Activated CD4-positive, alpha-beta T cell treated with anti-CD3 and anti-CD28 coated beads for 36 hours (primary cell): ENCODE measurements around the gene ATP5F1E. TPM values are rescaled to one million over a fixed set of nuclear protein-coding genes. Genes with fewer than 3 reads are reported as not detected.
A peak's percentile ranks its signal among the peaks of the same experiment; 100 is the strongest.

Experiments
- ATAC-seq: fragments of 200-7000 bp; cut with Tn5 transposase; one replicate; pipeline ENCODE4 v1.10.0; 2021; ENCODE audit warnings: mild to moderate bottlenecking, moderate library complexity
- CTCF ChIA-PET: fragments of 350-600 bp; sonication (Branson Sonifier 250); formaldehyde crosslinking; loops from one replicate; lab custom pipeline; 2021; ENCODE audit warnings: antibody characterized with exemption; lab: Charles Lee
- POLR2A ChIA-PET: fragments of 350-600 bp; sonication (Branson Sonifier 250); formaldehyde crosslinking; loops from one replicate; lab custom pipeline; 2021; ENCODE audit warnings: antibody characterized with exemption, inconsistent platforms; lab: Charles Lee
- DNase-seq: peaks from one replicate; pipeline ENCODE4 v3.0.0-alpha.2; 2020
- H3K27ac Mint-ChIP-seq: one replicate; pipeline ENCODE4 v1.8.0; 2021; ENCODE audit warnings: mixed read lengths
- H3K27me3 Mint-ChIP-seq: one replicate; pipeline ENCODE4 v1.8.0; 2021; ENCODE audit warnings: mixed read lengths
- H3K36me3 Mint-ChIP-seq: one replicate; pipeline ENCODE4 v1.8.0; 2021; ENCODE audit warnings: low read depth, mixed read lengths
- H3K4me1 Mint-ChIP-seq: one replicate; pipeline ENCODE4 v1.8.0; 2021; ENCODE audit warnings: mixed read lengths
- H3K4me3 Mint-ChIP-seq: one replicate; pipeline ENCODE4 v1.8.0; 2021; ENCODE audit warnings: mild to moderate bottlenecking, moderate library complexity, mixed read lengths
- H3K9me3 Mint-ChIP-seq: one replicate; pipeline ENCODE4 v1.8.0; 2021; ENCODE audit warnings: low read depth, mixed read lengths
- intact Hi-C, 2 experiments: fragments of 100-400 bp; cut with DNase I in 1 of 2; cut with micrococcal nuclease in 1 of 2; formaldehyde crosslinking; loops; one replicate each; pipeline versions ENCODE4 v1.14.2 to v1.15.1; 2022 to 2024; cut with DNase I, micrococcal nuclease
- total RNA-seq, 2 experiments: library from RNA; stranded (reverse); gene quantifications; one replicate each; pipeline ENCODE4 v1.2.3, GENCODE V29; 2021

Gene ATP5F1E
- total RNA-seq, 2 experiments from 2014 or later = 63.5 to 76.1 TPM

- peaks cover 56% of the 10 kb centered on the region for H3K36me3 Mint-ChIP-seq
- H3K9me3 Mint-ChIP-seq = no peaks in the 10 kb centered on the region
- no peak for DNase-seq
- no peaks in the 10 kb centered on the region for H3K27me3 Mint-ChIP-seq
- CTCF ChIA-PET = interaction anchor here (1.2 kb wide), 1 partner anchor 211 kb away, joined by 5 read pairs; no protein-coding TSS in a partner anchor
- intact Hi-C loops = no loop called here
- no peak overlapping the region for H3K4me3 Mint-ChIP-seq
- POLR2A ChIA-PET = no interaction called here
- no peak overlapping the region for H3K27ac Mint-ChIP-seq
- no peak for ATAC-seq
- peaks cover 4% of the 10 kb centered on the region for H3K4me1 Mint-ChIP-seq
Measured at GRCh38 chr20:58997141-58997770, 34.9 kb downstream of the ATP5F1E start.

GRCh38 chr20:58996226-58996611 is 35.9 kb downstream of the ATP5F1E start:
- ATAC-seq = no peak
- Mint-ChIP-seq H3K27me3 (no peaks in the 10 kb centered on the region), H3K4me1 (peaks cover 4% of the 10 kb centered on the region), H3K9me3 (no peaks in the 10 kb centered on the region), H3K4me3 (no peak overlapping the region), H3K36me3 (peaks cover 57% of the 10 kb centered on the region), H3K27ac (no peak overlapping the region)
- CTCF ChIA-PET = interaction anchor here (0.6 to 1.5 kb wide), 3 partner anchors 13 to 151 kb away, joined by 3 to 5 read pairs (median 3); no protein-coding TSS in a partner anchor
- POLR2A ChIA-PET = no interaction called here
- DNase-seq = no peak
- intact Hi-C loops = no loop called here

GRCh38 chr20:58995461-58996225 is 36.5 kb downstream of the ATP5F1E start:
- DNase-seq = no peak
- Mint-ChIP-seq H3K27ac (peak overlapping the region; percentile 53), H3K27me3 (no peaks in the 10 kb centered on the region), H3K4me1 (peaks cover 4% of the 10 kb centered on the region), H3K9me3 (no peaks in the 10 kb centered on the region), H3K4me3 (no peak overlapping the region), H3K36me3 (peaks cover 63% of the 10 kb centered on the region)
- intact Hi-C loops = no loop called here
- ChIA-PET CTCF (interaction anchor here (0.6 to 1.5 kb wide), 3 partner anchors 13 to 151 kb away, joined by 3 to 5 read pairs (median 3); no protein-coding TSS in a partner anchor), POLR2A (no interaction called here)
- ATAC-seq = no peak

- Mint-ChIP-seq H3K27me3 (no peaks in the 10 kb centered on the region), H3K27ac (peak overlapping the region; percentile 53), H3K9me3 (no peaks in the 10 kb centered on the region), H3K36me3 (peaks cover 71% of the 10 kb centered on the region), H3K4me3 (no peak overlapping the region), H3K4me1 (peaks cover 4% of the 10 kb centered on the region)
- ChIA-PET POLR2A (interaction anchor here (0.6 to 0.9 kb wide), 2 partner anchors 14 to 436 kb away, joined by 3 to 12 read pairs; no protein-coding TSS in a partner anchor), CTCF (interaction anchor here (1.3 kb wide), 1 partner anchor 10 kb away, joined by 3 read pairs; no protein-coding TSS in a partner anchor)
- no peak for ATAC-seq
- no peak for DNase-seq
- intact Hi-C loops = no loop called here
Measured at GRCh38 chr20:58994390-58995159, 37.6 kb downstream of the ATP5F1E start.

- Mint-ChIP-seq H3K9me3 (no peaks in the 10 kb centered on the region), H3K27ac (peak overlapping the region; percentile 25), H3K27me3 (no peaks in the 10 kb centered on the region), H3K4me1 (peaks cover 4% of the 10 kb centered on the region), H3K36me3 (peaks cover 78% of the 10 kb centered on the region), H3K4me3 (no peak overlapping the region)
- ChIA-PET POLR2A (interaction anchor here (0.6 to 0.9 kb wide), 2 partner anchors 15 to 437 kb away, joined by 3 to 12 read pairs; no protein-coding TSS in a partner anchor), CTCF (interaction anchor here (0.7 to 1.3 kb wide), 3 partner anchors 9 to 228 kb away, joined by 3 to 4 read pairs (median 4); no protein-coding TSS in a partner anchor)
- intact Hi-C loops = no loop called here
- ATAC-seq (no peak), DNase-seq (no peak)
Measured at GRCh38 chr20:58993332-58994248, 38.5 kb downstream of the ATP5F1E start.

DNA sequence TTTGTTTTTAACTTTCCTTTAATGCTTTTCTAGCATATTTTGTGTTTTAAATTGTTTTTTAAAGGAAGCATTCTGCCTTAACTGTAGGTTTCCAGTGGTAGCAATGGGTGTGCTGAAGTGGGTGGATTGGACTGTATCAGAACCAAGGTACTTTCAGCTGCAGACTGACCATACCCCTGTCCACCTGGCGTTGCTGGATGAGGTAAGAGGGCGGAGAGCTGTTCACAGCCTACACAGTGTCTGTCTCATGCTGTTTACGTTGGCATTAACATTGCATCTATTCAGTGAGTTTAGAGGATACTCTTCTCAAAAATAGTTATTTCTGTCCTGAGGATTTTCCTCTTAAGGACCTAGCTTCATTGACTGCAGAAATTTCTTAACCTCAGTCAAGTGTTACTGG is 39.2 kb downstream of the ATP5F1E start:
- ChIA-PET POLR2A (no interaction called here), CTCF (interaction anchor here (0.6 to 1.0 kb wide), 3 partner anchors 11 to 1255 kb away, joined by 3 to 4 read pairs (median 4); no protein-coding TSS in a partner anchor)

DNA sequence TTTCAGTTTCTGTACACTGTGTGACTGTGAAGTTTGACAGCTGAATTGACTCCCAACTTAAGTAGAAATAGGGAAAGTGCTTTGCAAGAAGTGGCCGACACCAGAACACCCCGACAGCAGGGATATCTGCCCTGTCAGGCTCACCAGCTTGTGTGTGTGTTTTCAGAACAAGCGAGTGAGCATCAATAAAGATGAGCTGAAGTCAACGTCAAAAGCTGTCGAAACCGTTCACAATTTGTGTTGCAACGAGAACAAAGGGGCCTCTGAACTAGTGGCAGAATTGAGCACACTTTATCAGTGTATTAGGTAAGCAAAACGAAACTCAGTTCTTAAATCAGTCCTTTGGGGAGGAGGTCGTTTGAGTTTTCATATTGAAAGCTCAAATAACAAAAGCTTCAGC is 40.4 kb downstream of the ATP5F1E start:
- CTCF ChIA-PET = interaction anchor here (0.6 to 0.9 kb wide), 2 partner anchors 43 to 125 kb away, joined by 3 read pairs; no protein-coding TSS in a partner anchor
- no peak for ATAC-seq
- H3K27ac Mint-ChIP-seq = peak overlapping the region; percentile 40
- POLR2A ChIA-PET = interaction anchor here (0.5 kb wide), 1 partner anchor 244 kb away, joined by 3 read pairs; no protein-coding TSS in a partner anchor
- peaks cover 84% of the 10 kb centered on the region for H3K36me3 Mint-ChIP-seq
- H3K4me1 Mint-ChIP-seq = peaks cover 11% of the 10 kb centered on the region
- H3K9me3 Mint-ChIP-seq = no peaks in the 10 kb centered on the region
- H3K4me3 Mint-ChIP-seq = no peak overlapping the region
- no peak for DNase-seq
- intact Hi-C loops = no loop called here
- no peaks in the 10 kb centered on the region for H3K27me3 Mint-ChIP-seq

More for the DNA sequence above, 39.2 kb downstream of the ATP5F1E start:
- ATAC-seq (no peak), DNase-seq (no peak)
- Mint-ChIP-seq H3K27ac (peak overlapping the region; percentile 13), H3K36me3 (peaks cover 83% of the 10 kb centered on the region), H3K4me3 (no peak overlapping the region), H3K27me3 (no peaks in the 10 kb centered on the region), H3K4me1 (peaks cover 4% of the 10 kb centered on the region), H3K9me3 (no peaks in the 10 kb centered on the region)
- intact Hi-C loops = no loop called here

DNA sequence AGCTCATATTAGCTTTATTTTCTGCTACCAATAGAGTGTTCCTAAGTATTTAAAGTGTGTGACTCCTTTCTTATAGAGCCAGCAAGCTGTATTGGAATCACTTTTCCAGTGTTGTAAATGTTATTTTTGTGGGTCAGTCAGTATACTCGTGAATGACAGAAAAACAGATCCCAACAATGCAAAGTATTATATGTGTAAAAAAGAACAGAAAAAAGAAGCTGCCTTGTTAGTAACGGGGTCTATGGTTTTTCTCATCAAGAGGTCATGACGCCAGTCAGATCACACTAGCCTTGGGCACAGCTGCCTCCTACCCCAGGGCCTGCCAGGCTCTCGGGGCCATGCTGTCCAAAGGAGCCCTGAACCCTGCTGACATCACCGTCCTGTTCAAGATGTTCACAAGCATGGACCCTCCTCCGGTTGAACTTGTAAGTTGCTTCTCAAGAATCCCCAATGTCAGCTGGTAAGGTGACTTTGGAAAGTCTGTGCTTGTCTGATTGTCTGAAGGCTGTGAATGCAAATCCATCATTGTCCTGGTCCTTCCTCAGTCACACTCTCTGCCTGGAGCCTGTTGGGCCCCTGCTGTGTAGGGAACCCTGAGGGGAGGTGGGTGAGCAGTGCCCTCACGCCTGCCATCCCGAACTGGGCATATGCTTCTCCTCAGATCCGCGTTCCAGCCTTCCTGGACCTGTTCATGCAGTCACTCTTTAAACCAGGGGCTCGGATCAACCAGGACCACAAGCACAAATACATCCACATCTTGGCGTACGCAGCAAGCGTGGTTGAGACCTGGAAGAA is 41.3 kb downstream of the ATP5F1E start:
- no peak for DNase-seq
- Mint-ChIP-seq H3K4me1 (peaks cover 18% of the 10 kb centered on the region), H3K36me3 (peaks cover 81% of the 10 kb centered on the region), H3K27ac (peak overlapping the region; percentile 58), H3K9me3 (no peaks in the 10 kb centered on the region), H3K27me3 (no peaks in the 10 kb centered on the region), H3K4me3 (no peak overlapping the region)
- no peak for ATAC-seq
- POLR2A ChIA-PET = interaction anchor here (0.6 to 0.7 kb wide), 2 partner anchors 68 to 72 kb away, joined by 3 to 4 read pairs; no protein-coding TSS in a partner anchor
- CTCF ChIA-PET = no interaction called here
- intact Hi-C loops = no loop called here

DNA sequence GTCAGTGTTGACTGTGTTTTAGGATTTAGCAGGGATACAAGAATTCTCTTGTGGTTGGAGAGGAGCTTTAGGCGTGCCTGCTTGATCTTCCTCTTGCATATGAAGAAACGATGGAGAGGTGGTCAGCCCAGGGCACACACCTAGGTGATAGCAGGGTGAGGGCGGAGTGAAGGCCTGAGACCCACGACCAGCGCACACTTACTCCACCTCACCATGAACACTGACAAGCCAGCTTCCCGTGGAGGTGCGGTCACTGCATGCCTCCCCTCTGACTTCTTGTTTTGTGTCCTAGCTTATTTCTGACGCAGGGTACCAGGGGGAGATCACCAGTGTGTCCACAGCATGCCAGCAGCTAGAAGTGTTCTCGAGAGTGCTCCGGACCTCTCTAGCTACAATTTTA is 42.9 kb downstream of the ATP5F1E start:
- DNase-seq = no peak

More for the DNA sequence above, 42.9 kb downstream of the ATP5F1E start:
- intact Hi-C loops = no loop called here
- Mint-ChIP-seq H3K27ac (peak overlapping the region; percentile 23), H3K36me3 (peaks cover 76% of the 10 kb centered on the region), H3K4me1 (peaks cover 29% of the 10 kb centered on the region), H3K27me3 (no peaks in the 10 kb centered on the region), H3K9me3 (no peaks in the 10 kb centered on the region), H3K4me3 (no peak overlapping the region)
- CTCF ChIA-PET = interaction anchor here (0.8 to 1.0 kb wide), 2 partner anchors 84 to 384 kb away, joined by 3 read pairs; no protein-coding TSS in a partner anchor
- no peak for ATAC-seq
- POLR2A ChIA-PET = no interaction called here
